Left lung (tissue), 10 donors: ENCODE data around the gene MISP. TPM values are rescaled to one million over a fixed set of nuclear protein-coding genes. Genes with fewer than 3 reads are reported as not detected.
A peak's percentile ranks its signal among the peaks of the same experiment; 100 is the strongest.

Source experiments
- ATAC-seq: fragments of 200-7000 bp; cut with Tn5 transposase; one replicate; pipeline ENCODE4 v1.9.1; 2020; ENCODE audit warnings: moderate library complexity
- DNase-seq, 4 donors: peaks; one replicate each; pipeline ENCODE4 v3.0.0-alpha.2; 2013 to 2020
- H3K27ac ChIP-seq, 2 donors: fragments of 200-600 bp; sonication (generic) in 1 of 2; one replicate each; pipeline versions ENCODE4 v1.5.0 to v1.8.0; 2020 to 2021
- H3K27me3 ChIP-seq, 2 donors: fragments of 200-600 bp; sonication (generic) in 1 of 2; one replicate each; pipeline versions ENCODE4 v1.5.0 to v1.8.0; 2020 to 2021
- H3K36me3 ChIP-seq, 2 donors: fragments of 200-600 bp; sonication (generic) in 1 of 2; one replicate each; pipeline versions ENCODE4 v1.5.0 to v1.8.0; 2020 to 2021
- H3K4me1 ChIP-seq, 2 donors: fragments of 200-600 bp; one replicate each; pipeline ENCODE4 v1.8.0; 2021
- H3K4me3 ChIP-seq, 2 donors: fragments of 200-600 bp; sonication (generic) in 1 of 2; one replicate each; pipeline versions ENCODE4 v1.5.0 to v1.8.0; 2020 to 2021; ENCODE audit warnings: mild to moderate bottlenecking in 1 of 2
- H3K9me3 ChIP-seq, 2 donors: fragments of 200-600 bp; sonication (generic) in 1 of 2; one replicate each; pipeline versions ENCODE4 v1.5.0 to v1.8.0; 2020 to 2021
- CTCF ChIP-seq, 2 donors: fragments of 200-600 bp; sonication (generic) in 1 of 2; IDR thresholded peaks; one replicate each; pipeline versions ENCODE4 v1.5.0 to v1.8.0; 2021; ENCODE audit warnings: antibody characterized with exemption in 2 of 2
- intact Hi-C, 2 donors: fragments of 100-400 bp; cut with DNase I; formaldehyde crosslinking; loops; one replicate each; pipeline versions ENCODE4 v1.11.2 to v1.14.2; 2022
- polyA plus RNA-seq, 6 donors: library from polyadenylated mRNA; unstranded; fragments of 120-200 nt; gene quantifications; one replicate each; pipeline ENCODE4 v1.2.1, GENCODE V29; 2013; ENCODE audit not compliant: insufficient read length in 6 of 6
- total RNA-seq, 2 donors: library from RNA; stranded (reverse); fragmentation: NEBNext Ultra II Directional; extraction: Animal tissue kit (Norgen Biotek cat#: 25700); gene quantifications; one replicate each; pipeline ENCODE4 v1.2.1, GENCODE V29; 2021
- donor health status: DM: no; HTN: yes; CAD: no.
- donor health status: DM: no; HTN: no; CAD: no.

Gene MISP
- total and polyA plus RNA-seq, 8 donors = 5.8 to 44.0 (median 13.2) TPM

GRCh38 chr19:769616-770015 is 18.7 kb downstream of the MISP start:
- H3K36me3 ChIP-seq = no peaks in the 10 kb centered on the region
- intact Hi-C loops = loop anchor here in 1 of 2 donors (5.0 to 10.0 kb wide), 3 partner anchors 85 to 215 kb away; partner anchors contain the start of genes CFD, ELANE, KISS1R and WDR18
- ATAC-seq (no peak), DNase-seq (no peak)
- no peak overlapping the region for H3K27ac ChIP-seq
- H3K4me1 ChIP-seq = peaks cover 0 to 13% of the 10 kb centered on the region in 2 donors
- no peaks in the 10 kb centered on the region for H3K9me3 ChIP-seq
- H3K27me3 ChIP-seq = no peaks in the 10 kb centered on the region
- H3K4me3 ChIP-seq = no peak overlapping the region
- no peak for TF ChIP-seq CTCF (IDR thresholded peaks at IDR 0.05)

- Histone ChIP-seq H3K4me1 (peaks cover 0 to 13% of the 10 kb centered on the region in 2 donors), H3K27me3 (no peaks in the 10 kb centered on the region), H3K9me3 (no peaks in the 10 kb centered on the region), H3K36me3 (no peaks in the 10 kb centered on the region), H3K27ac (no peak overlapping the region), H3K4me3 (no peak overlapping the region)
- DNase-seq (no peak), ATAC-seq (peak; percentile 25)
- intact Hi-C loops = loop anchor here in 1 of 2 donors (10.0 kb wide), 1 partner anchor 213 kb away; the partner anchor contains the start of gene WDR18
- peak; percentile 15 to 48 for TF ChIP-seq CTCF (IDR thresholded peaks at IDR 0.05)
These were observed 20.4 kb downstream of the MISP start for GRCh38 chr19:771332-771785.

- ATAC-seq (no peak), DNase-seq (no peak)
- H3K27ac ChIP-seq = no peak overlapping the region
- intact Hi-C loops = loop anchor here in 1 of 2 donors (10.0 kb wide), 1 partner anchor 213 kb away; the partner anchor contains the start of gene WDR18
- no peaks in the 10 kb centered on the region for H3K27me3 ChIP-seq
- H3K9me3 ChIP-seq = no peaks in the 10 kb centered on the region
- TF ChIP-seq CTCF (IDR thresholded peaks at IDR 0.05) = no peak
- H3K4me1 ChIP-seq = peaks cover 0 to 13% of the 10 kb centered on the region in 2 donors
- no peaks in the 10 kb centered on the region for H3K36me3 ChIP-seq
- no peak overlapping the region for H3K4me3 ChIP-seq
These were observed 21.2 kb downstream of the MISP start for GRCh38 chr19:772063-772462.

- no peaks in the 10 kb centered on the region for H3K27me3 ChIP-seq
- no peaks in the 10 kb centered on the region for H3K9me3 ChIP-seq
- DNase-seq (no peak), ATAC-seq (no peak)
- H3K4me3 ChIP-seq = no peak overlapping the region
- no peak for TF ChIP-seq CTCF (IDR thresholded peaks at IDR 0.05)
- intact Hi-C loops = loop anchor here in 1 of 2 donors (10.0 kb wide), 1 partner anchor 212 kb away; the partner anchor contains the start of gene WDR18
- H3K27ac ChIP-seq = no peak overlapping the region
- H3K4me1 ChIP-seq = peaks cover 0 to 13% of the 10 kb centered on the region in 2 donors
- no peaks in the 10 kb centered on the region for H3K36me3 ChIP-seq
These were observed 22.0 kb downstream of the MISP start for GRCh38 chr19:772730-773436.

GRCh38 chr19:776549-776948 is 25.6 kb downstream of the MISP start:
- Histone ChIP-seq H3K9me3 (no peaks in the 10 kb centered on the region), H3K36me3 (no peaks in the 10 kb centered on the region), H3K27me3 (no peaks in the 10 kb centered on the region), H3K27ac (no peak overlapping the region), H3K4me3 (no peak overlapping the region), H3K4me1 (peaks cover 0 to 16% of the 10 kb centered on the region in 2 donors)
- intact Hi-C loops = loop anchor here in 1 of 2 donors (10.0 kb wide), 1 partner anchor 208 kb away; the partner anchor contains the start of gene WDR18
- DNase-seq (no peak), ATAC-seq (no peak)
- no peak for TF ChIP-seq CTCF (IDR thresholded peaks at IDR 0.05)
